HG02642 (cell line): Measurements from ENCODE around the gene LRRN2.
"Not testable (repeated sequence)": the region's sequence is repeated elsewhere in the genome, so short reads cannot be mapped to it uniquely, and the experiment has no call there.

Source experiments
- ATAC-seq: cut with Tn5 transposase; IDR thresholded peaks from one replicate; pipeline ENCODE4 v1.9.1; 2021; ENCODE audit warnings: mild to moderate bottlenecking; ENCODE audit not compliant: unreplicated experiment, poor library complexity

Gene LRRN2

DNA sequence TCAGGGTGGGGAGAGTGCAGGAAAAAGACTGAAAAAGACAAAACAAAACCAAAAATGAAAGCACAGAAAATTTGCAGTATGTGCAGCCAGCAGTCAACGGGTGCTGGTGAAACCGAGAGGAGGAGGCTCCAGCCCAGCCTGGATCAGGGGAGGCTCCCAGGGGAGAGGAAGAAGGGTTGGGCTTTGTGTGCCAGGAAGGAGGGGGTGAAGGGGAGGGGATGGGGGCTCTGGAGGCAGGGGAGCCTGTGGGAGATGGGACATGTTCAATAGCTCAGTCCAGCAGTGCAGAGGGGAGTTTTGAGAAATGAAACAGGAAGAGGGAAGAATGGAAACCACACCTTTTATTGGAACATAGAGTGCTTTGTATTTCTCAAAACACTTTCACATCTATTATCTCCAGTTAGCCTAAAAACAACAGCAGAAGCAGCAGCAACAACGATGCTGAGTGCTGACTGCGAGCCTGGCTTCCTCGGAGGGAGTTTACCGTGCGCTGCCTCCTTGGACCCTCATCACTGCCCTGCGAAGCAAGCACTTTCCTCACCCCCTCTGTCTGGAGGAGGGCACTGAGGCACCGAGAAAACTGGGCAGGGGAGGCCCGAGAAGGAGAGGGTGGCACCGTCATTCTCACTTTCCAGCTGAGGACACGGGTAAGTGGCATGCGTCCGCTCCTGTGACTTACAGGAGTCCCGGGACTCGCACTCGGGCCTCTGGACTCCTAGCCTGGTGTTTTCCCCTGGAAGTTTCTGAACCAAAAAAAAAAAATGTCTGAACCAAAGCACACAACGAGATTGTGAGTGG, 106.5 kb downstream of the LRRN2 start:
- ATAC-seq: peak; percentile 69

DNA sequence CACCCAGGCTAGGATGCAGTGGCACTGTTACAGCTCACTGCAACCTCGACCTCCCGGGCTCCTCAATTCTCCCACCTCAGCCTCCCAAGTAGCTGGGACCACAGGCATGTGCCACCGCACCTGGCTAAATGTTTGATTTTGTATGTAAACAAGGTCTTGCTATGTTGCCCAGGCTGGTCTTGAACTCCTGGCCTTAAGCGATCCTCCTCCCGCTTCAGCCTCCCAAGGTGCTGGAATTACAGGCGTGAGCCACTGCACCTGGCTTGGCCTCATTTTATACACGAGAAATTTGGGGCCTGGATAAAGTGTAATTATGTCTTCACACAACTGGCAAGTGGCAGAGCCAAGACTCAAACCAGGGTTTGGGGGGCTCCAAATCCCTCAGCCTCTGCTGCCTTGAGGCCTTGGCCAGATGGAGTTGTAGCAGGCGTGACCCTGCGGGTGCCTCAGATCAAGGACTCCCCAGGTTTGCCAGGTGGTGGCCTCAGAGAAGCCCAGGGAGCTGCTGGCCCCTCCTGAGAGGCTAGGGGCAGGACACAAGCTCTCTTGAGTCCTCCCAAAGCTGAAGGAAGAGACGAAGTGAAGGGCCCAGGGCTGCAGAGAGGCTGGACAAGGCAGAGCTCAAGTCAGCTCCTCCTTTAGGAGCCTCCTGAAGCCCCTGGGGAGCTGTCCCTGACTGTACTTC, 107.6 kb downstream of the LRRN2 start:
- no peak for ATAC-seq

DNA sequence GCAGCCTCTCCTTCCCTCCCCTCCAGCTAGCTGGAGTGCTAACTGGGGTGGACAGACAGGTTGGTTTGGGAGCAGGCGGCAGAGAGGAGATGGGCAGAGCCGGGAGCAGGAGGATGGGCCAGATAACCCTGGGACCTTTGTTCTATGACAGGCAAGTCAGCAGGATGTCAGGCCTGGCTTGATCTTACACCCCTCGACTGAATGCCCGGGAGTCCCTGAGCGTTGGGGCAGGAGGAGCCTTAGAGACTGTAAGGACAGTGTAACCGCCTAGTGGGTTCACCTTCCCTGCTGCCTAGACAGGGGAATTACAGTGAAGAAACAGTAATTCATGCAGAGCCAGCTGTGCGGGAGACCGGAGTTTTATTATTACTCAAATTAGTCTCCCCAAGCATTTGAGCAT, 109.1 kb downstream of the LRRN2 start:
- ATAC-seq: no peak

DNA sequence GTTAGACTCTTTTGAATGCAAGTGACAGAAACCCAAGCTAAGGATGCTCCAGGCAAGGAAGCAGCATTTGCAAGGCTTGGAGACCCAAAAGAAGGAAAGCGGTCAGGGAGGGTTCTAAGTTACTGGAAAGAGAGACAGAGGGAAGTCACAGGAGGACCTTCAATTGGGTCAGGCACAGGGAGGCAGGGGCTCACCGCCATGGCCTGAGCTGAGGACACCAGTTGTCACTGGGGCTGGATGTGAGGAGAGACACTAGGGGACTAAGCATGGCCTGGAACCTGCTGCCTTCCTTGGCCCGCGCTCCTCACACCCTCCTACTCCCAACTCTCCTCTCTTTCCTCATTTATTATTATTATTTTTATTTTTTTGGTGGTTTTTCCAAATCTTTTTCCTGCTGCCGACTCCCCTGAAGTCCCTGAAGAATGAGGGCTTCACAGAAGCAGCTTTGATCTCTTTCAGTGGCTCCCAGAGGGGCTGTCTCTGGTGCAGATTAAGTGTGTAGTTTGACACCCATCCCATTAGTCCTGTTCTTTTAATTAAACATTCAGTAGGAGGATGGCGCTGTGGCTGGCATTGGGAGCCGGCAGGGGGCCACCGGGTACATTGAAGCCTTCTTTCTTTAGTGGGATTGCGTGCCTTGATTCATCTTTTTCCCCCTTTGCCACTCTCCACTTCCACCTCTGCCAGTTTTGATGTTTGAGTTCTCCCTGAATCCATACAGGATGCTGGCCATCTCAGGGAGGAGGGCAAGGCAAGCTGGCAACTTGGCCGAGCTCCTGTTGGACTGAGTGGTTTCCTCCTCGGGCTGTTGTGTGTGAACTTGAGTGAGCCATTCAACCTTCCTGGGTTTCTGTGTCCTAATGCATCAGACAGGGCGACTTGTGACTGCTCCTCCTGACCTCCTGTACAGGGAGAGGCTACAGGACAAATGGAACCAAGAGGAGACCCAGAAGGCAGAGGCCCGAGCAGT, 110.0 kb downstream of the LRRN2 start:
- no peak for ATAC-seq

DNA sequence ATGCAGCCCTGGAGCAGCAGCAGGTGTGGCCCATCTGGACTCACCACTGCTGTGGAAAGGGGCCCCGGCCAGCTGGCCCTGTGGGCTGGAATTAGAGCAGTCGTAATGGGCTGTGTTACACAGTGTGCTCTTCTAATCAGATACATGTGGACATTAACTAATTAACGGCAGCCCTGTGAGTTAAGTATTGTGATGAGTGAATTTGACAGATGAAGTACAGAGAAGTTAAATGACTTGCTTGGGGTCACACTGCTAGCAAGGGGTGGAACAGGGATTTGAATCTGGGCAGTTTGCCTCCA, 110.7 kb downstream of the LRRN2 start:
- no peak for ATAC-seq

DNA sequence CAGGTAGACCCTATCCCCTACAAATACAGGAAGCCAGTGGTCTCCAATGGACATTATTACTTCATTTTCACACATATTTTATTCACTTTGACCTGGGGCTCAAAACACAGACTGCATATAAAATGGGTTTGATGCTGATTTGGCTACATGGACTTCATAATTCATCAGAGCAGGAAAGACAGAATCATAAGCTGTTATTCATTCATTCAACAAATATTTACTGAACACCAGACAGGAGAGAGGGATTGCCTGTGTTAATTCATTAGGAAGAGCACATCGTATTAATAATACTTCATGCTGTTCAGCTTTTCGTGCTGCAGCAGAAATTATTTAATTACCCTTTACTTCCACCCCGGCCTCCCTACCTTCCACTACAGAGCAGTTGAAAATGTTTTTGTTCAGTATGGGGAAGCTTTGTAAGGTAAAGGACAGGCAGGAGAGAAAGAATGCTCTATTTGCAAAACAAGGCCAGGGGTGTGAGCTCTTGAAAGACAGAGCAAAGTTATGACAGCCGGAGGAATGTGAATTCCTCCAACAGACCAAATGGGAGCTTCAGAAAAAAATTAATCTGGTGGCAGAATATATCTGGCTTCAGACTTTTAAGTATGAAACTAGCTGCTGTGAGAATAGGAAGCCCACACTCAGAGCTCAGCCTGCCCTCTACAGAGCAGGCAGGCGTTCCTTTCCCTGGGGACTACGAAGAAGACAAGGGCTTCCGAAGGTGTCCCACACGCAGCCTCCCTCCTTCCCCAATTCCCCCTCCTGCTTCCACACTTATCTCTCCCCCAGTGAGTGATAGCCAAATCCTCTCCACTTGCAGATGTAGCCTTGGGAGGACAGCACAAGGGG, 111.3 kb downstream of the LRRN2 start:
- no peak for ATAC-seq

DNA sequence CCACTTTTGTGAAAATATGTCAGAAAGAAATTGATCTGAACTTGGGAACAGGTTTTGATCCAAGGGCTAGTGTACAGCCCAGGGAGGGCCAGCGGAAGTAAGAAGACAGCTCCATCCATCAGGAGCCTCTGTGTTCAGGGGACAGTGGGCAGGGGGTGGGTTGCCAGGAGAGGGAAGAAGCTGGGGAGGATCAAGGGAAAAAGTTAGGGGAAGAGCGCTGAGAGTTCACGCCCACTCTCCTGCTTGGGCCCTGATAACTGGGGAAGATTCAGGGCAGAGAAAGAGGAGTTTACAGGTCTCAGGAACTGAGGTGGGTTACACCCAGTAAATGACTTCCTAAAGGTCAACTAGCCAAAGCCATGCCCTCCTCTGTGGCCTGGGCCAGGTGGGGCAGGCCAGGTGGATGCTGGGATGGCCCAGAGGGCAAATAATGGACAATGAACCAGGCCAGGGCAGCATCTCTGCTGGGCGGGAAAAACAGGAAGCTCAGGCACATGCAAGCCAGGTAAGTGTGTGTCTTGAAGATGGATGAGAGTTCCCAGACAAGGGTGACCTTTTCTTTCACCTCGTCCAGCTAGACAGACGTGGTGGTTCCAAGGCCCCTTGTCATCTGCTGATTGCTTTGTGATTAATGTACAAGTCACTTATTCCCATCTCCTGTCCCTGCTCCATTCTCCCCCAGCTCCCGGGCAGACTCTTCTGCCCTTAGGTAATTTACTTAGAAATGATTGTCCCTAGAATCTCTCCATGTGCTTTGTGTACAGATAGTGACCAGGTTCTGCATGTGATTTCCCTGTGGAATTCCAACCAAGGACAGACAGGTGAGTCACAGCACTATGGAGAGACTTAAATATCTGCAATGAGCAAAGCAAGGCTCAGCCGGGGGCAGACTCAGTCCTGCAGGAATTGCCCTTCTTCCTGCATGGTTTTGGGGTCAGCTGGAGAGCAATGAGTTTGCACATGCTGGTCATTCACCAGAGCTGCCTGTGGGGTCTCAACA, 112.3 kb downstream of the LRRN2 start:
- no peak for ATAC-seq

DNA sequence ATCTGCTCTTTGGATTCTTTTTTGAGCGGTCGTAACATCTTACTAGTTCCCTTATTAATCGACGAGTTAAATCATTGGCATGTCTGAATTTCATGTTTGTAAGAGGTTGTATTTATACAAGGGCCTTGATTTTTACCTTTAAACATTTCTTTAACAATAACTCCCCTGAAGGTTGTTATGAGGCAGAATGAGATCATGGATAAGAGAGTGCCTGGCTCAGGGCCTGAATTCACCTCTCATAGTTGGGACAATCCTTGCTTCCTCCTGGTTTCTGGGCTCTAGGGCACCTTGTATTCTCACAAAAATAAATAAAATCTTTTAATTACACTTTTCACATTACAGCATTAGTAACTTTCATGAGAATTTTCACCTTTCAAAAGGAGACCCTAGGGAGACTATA, 113.9 kb downstream of the LRRN2 start:
- ATAC-seq: no peak

DNA sequence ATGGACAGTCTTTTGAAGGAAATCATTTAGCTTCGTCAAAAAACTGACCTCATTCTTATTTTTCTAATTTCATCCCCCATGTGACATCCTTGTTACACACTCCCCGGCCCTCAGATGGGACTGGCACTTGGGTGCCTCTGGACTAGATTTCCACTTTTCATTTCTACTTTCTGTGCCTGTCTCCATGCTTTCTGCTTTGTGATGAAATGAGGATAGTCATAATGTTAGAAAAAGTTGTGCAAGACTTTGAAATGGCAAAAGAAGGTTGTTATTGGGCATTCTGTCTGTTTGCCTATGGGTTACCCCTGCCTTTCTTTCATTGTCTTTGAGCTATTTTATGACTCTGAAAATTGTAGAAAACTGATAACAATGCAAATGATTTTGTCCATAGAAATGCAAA, 114.4 kb downstream of the LRRN2 start:
- ATAC-seq: no peak

DNA sequence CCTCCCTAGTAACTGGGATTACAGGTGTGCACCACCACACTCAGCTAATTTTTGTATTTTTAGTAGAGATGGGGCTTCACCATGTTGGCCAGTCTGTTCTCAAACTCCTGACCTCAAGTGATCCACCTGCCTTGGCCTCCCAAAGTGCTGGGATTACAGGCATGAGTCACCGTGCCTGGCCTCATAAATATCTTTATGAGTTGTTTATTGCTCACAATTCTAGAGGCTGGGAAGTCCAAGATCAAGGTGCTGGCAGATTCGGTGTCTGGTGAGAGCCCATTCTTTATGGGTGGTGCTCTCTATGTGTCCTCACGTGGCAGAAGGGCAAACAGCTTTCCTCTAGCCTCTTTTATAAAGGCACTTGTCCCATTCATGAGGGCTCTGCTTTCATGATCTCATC, 115.5 kb downstream of the LRRN2 start:
- not testable (repeated sequence) for ATAC-seq

DNA sequence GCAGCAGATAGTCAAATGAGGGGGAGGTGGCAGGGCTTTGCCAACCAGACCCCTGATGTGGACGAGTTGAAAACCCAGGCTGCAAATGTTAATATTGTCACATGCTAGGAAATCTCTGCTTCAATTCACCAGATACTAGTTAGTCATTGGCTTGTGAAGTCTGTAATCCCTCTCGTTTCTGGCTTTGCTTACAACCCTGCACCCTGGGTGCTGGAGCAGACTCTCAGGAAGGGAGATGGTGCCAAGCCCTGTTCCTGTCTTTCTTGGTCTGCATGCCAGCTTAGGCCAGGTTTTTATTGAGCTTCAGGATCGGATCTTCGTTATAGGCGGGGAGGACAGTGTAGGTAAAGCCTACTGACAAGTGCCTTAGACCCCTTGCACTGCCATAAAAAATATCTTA, 116.1 kb downstream of the LRRN2 start:
- no peak for ATAC-seq

DNA sequence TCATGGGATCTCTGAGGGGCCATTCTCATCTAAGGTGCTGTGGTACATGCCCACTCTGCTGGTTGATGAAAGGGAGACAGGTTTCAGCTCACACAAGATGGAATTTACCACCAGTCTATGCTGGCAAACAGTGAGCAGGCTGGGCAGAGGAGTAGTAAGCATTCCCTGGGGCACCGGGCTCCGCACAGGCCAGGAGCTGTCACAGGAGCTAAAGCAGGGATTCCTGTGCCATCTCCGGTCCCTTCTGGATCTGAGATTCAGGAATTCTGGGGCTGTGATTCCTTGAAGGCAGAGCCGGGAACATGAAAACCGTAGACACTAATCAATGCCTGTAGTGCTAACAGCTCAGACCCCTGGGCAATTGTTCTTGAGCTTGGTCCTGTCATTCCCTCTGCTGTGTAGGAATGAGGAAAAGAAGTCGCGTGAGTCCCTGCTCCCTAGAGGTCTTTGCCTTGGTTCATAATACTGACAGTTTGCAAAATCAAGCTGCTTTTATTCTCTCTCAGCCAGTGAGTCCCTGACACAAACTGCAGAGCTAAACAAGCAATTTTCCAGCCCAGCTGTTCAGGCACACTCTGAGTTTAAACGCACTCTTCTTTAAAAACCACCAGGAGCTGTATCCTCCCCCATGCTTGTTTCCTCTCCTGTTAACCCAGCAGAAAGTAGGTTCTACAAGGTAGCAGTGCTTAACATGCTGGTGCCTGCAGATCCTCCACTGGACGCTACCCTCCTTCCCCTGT, 116.8 kb downstream of the LRRN2 start:
- no peak for ATAC-seq
